ENCODE results near the gene SLC39A8.
"Not testable (repeated sequence)": the region's sequence is repeated elsewhere in the genome, so short reads cannot be mapped to it uniquely, and the experiment has no call there.

Gene SLC39A8

GRCh38 chr4:102299354-102300107, 45.8 kb downstream of the SLC39A8 start:
- DNase-seq (ENCODE audit: low spot score) = peak; percentile 33

DNA sequence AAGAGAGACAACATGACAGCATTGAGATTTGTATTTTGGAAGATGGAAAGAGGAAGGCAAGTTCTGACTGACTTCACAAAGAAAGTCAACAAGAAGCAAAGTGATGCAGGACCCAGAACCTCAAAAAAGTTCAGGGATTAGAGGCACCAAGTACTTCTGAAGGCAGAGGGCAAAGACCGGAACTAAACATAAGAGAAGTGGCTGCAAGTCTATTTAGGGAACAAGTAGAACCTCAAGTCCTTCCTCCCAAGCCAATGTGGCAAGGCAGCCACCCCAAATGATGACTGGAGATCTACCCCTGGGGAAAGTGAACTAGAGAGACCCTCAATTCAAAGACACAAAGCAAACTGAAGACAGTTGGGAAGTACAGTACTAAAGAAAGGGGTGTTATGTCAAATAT, 46.6 kb downstream of the SLC39A8 start:
- no peak for DNase-seq (ENCODE audit: low spot score)

DNA sequence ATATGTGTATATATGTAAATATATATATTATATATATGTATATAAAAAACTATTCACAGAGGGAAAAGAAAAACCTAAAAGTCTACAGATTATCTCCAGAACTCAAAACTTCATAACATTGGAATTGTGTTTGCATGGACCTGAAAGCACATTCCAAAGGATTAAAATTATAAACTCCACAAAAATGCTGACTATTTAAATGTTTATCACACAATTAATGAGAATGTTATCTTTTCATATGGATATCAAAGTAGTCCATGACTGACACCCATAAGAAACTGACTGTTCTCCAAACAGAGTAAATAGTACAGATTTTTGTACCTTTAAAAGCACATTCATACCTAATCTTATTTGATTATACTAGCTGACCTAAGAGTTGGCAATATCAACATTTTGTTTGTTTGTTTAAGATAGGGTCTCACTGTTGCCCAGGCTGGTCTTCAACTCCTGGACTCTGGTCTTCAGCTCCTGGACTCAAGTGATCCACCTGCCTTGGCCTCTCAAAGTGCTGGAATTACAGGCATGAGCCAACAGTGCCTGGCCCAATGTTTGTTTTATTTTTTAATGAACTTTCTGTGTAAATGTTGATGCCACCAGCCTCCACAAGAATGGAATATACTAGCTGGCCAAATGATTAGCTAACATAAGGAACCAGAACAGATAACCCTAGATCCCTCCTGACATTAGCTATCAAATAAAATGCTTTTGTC, 50.0 kb downstream of the SLC39A8 start:
- DNase-seq (ENCODE audit: low spot score) = no peak

GRCh38 chr4:102288497-102288896, 56.8 kb downstream of the SLC39A8 start:
- no peak for DNase-seq (ENCODE audit: low spot score)

- DNase-seq (ENCODE audit: low spot score) = no peak
These were observed 59.5 kb downstream of the SLC39A8 start for GRCh38 chr4:102285831-102286230.

DNA sequence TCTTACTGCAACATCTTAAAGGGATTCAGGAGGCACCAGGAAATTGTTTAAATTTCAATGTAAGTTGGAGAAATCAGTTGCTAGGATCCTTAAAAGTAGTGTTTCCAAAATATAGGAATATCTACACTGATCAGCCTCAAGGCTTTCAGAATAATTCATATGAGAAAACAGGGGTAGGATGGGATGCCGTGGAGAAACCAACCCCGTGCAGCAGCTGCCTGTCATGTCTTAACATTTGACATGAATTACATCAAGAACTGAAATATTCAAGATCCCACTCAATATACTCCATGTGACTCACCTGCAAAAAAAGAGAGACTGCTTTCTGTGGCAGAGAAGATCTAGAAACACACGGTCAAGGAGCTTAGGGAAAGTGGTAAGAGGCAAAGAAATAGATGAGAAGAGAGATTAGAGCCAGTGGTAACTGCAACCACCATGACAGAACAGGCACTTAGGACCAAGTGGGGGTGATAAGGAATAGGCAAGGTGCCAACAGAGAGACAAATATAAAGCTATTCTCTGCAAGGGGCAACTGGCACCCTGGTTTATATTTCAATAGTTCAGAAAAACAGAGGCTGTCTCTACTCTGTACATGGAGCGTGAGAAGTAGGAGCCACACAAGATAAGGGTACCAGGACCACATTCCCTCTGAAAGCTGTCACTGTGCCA, 64.0 kb downstream of the SLC39A8 start:
- DNase-seq (ENCODE audit: low spot score) = no peak

DNA sequence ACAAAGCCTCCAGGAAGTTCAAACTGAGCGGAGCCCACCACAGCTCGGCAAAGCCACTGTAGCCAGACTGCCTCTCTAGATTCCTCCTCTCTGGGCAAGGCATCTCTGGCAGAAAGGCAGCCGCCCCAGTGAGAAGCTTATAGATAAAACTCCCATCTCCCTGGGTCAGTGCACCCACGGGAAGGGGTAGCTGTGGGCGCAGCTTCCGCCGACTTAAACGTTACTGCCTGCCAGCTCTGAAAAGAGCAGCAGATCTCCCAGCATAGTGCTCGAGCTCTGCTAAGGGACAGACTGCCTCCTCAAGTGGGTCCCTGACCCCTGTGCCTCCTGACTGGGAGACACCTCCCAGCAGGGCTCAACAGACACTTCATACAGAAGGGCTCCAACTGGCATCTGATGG, 72.0 kb downstream of the SLC39A8 start:
- DNase-seq (ENCODE audit: low spot score) = not testable (repeated sequence)

- no peak for DNase-seq (ENCODE audit: low spot score)
These were observed 73.0 kb downstream of the SLC39A8 start for GRCh38 chr4:102272318-102272717.

DNA sequence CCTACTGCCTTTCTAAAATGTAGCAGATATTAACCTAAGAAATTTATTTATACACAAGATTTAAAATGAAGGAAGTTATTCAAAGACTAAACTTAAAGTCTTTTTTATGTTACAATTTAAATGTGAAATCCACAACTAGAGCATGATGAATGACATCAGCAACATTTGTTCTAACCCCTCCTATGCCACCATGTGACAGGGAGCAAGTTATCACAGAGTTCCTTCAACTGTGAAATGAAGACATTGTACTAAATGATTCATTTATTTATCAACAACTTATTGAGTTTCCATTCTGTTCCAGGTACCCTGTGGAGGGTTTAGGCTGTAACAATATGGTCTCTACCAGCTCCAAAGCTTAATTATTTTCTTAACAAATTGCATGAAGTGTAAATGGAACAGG, 76.9 kb downstream of the SLC39A8 start:
- DNase-seq (ENCODE audit: low spot score) = no peak

GRCh38 chr4:102263024-102263787, 82.1 kb downstream of the SLC39A8 start:
- peak; percentile 14 for DNase-seq (ENCODE audit: low spot score)

- DNase-seq (ENCODE audit: low spot score) = no peak
These were observed 85.6 kb downstream of the SLC39A8 start for GRCh38 chr4:102259702-102260101.

- no peak for DNase-seq (ENCODE audit: low spot score)
These were observed 86.2 kb downstream of the SLC39A8 start for GRCh38 chr4:102259081-102259480.

- DNase-seq (ENCODE audit: low spot score) = no peak
These were observed 89.0 kb downstream of the SLC39A8 start for GRCh38 chr4:102256321-102256720.

DNA sequence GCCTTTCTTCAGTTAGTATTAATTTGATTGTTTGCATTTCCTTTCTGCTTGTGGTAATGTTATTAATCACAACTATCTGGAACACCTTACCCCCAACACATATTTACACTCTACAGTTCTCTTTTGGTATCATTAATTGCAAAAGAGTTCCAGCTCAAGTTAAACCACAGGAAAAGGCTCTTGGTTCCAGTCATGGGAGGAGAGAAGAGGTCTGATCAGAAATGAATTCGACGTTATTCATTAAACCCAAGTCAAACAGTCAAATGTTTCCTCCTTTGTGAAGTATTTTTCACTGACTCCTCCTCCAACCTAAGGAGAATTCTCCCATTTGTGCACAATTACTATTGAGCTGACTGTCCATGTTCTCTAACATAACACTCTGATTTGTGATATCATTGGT, 91.4 kb downstream of the SLC39A8 start:
- DNase-seq (ENCODE audit: low spot score) = no peak

DNA sequence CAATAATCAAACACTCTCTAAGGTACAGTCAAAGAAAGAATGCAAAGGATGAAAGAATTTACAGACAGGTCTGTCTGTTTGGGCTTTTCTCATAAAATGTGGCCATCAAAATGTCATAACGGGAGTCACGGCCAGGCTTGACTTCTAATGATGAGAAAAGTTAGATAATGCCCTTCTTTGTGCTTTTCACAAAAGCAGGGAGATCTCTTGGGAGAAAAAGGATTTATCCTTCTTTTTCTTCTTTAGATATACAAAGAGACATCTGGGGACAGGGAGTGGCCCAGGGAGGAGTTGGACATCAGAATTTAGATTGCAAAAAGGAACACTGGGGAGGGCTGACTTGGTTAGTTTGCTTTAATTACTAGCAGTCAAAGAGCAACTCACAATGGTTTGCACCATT, 93.1 kb downstream of the SLC39A8 start:
- DNase-seq (ENCODE audit: low spot score) = no peak

DNA sequence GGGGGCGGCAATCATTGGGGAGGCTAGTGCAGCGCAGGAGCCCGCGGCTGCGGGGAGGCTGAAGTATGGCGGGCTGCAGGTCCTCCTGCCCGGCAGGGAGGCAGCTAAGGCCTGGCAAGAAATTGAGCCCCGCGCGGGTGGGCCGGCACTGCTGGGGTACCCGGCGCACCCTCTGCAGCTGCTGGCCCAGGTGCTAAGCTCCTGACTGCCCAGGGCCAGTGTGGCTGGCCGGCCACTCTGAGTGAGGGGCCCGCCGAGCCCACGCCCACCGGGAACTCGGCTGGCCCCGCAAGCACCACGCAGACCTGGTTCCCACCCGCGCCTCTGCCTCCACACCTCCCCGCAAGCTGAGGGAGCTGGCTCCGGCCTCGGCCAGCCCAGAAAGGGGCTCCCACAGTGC, 94.9 kb downstream of the SLC39A8 start:
- DNase-seq (ENCODE audit: low spot score) = no peak

DNA sequence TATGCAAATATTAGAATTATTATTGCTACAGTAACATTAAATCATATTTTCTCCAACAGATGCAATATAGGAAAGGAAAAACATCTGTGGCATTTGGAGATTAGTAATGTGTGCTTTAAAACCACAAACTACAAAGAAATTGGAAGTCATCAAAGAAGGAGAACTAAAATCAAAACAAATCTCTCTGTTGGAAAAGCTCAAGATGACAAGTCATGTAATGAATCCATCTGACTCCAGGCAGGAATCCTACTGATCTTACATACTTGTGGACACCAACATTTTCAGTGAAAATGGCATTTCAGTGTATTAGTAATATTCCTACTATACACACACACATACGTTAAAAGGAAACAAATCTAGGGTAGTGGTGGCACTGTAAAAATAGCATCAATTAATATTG, 98.2 kb downstream of the SLC39A8 start:
- DNase-seq (ENCODE audit: low spot score) = no peak

GRCh38 chr4:102246416-102246815, 98.9 kb downstream of the SLC39A8 start:
- no peak for DNase-seq (ENCODE audit: low spot score)

DNA sequence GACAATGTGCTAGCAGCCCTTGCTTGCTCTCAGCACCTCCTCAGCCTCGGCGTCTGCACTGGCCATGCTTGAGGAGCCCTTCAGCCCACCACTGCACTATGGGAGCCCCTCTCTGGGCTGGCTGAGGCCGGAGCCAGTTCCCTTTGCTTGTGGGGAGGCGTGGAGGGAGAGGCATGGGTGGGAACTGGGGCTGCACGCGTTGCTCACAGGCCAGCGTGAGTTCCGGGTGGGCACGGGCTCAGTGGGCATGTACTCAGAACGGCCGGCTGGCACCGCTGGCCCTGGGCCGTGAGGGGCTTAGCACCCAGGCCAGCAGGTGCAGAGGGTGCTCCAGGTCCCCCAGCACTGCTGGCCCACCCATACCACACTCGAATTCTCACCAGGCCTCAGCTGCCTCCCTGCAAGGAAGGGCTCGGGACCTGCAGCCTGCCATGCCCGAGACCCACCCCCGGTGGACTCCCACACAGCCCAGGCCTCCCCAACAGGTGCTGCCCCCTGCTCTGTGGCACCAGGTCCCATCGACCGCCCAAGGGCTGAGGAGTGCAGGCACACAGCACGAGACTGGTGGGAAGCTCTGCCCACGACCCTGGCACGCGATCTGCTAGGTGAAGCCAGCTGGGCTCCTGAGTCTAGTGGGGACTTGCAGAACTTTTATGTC, 100.3 kb downstream of the SLC39A8 start:
- no peak for DNase-seq (ENCODE audit: low spot score)

GRCh38 chr4:102243296-102243695, 102.0 kb downstream of the SLC39A8 start:
- not testable (repeated sequence) for DNase-seq (ENCODE audit: low spot score)

DNA sequence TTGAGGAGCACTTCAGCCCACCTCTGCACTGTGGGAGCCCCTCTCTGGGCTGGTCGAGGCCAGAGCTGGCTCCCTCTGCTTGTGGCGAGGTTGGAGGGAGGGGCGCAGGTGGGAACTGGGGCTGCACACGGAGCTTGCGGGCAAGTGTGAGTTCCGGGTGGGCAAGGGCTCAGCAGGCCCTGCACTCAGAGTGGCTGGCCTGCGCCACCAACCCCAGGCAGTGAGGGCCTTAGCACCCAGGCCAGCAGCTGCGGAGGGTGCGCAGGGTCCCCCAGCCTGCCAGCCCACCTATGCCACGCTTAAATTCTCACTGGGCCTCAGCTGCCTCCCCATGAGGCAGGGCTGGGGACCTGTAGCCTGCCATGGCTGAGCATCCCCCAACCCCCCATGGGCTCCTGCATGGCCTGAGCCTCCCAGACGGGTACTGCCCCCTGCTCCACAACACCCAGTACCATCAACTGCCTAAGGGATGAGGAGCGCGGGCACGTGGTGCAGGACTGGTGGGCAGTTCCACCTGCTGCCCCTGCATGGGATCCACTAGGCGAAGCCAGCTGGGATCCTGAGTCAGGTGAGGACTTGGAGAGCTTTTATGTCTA, 110.9 kb downstream of the SLC39A8 start:
- DNase-seq (ENCODE audit: low spot score) = no peak

All from germinal center (tissue), 1 donor.